Measurements from ENCODE around the gene CXCR4.

GRCh38 chr2:136065907-136066306 lies 52.0 kb downstream of the CXCR4 start:
- TF ChIP-seq POLR2AphosphoS5 (IDR thresholded peaks at IDR 0.05), result no peak
- TF ChIP-seq EZH2 (IDR thresholded peaks at IDR 0.05; ENCODE audit: borderline replicate concordance, insufficient read depth, low read length, poor library complexity, severe bottlenecking), result no peak
